B cell (primary cell): Measurements from ENCODE around the gene PAIP2B. TPM values are rescaled to one million over a fixed set of nuclear protein-coding genes. Genes with fewer than 3 reads are reported as not detected.

ENCODE experiments used
- ATAC-seq: fragments of 200-7000 bp; cut with Tn5 transposase; one replicate; pipeline ENCODE4 v1.10.0; 2021; ENCODE audit warnings: low read depth, mild to moderate bottlenecking, moderate number of reproducible peaks, moderate library complexity
- CTCF ChIA-PET: fragments of 350-600 bp; sonication (Branson Sonifier 250); formaldehyde crosslinking; loops from one replicate; lab custom pipeline; 2021; ENCODE audit warnings: antibody characterized with exemption, inconsistent platforms; lab: Charles Lee
- POLR2A ChIA-PET: fragments of 350-600 bp; sonication (Branson Sonifier 250); formaldehyde crosslinking; loops from one replicate; lab custom pipeline; 2021; ENCODE audit warnings: antibody characterized with exemption; lab: Charles Lee
- DNase-seq: peaks from one replicate; pipeline ENCODE4 v3.0.0; 2013
- H2AFZ ChIP-seq: 2 replicates; pipeline ENCODE4 v1.6.1; 2012; ENCODE audit warnings: mild to moderate bottlenecking, low read depth, low read length; ENCODE audit not compliant: insufficient read depth, poor library complexity, severe bottlenecking
- H3K27ac ChIP-seq, 2 donors: 1 replicate in 1 of 2; 2 replicates in 1 of 2; pipeline ENCODE4 v1.5.1; 2012 to 2013; ENCODE audit warnings: low read length in 2 of 2, mild to moderate bottlenecking in 2 of 2, moderate library complexity in 1 of 2
- H3K27me3 ChIP-seq, 4 experiments: fragments of 200-600 bp in 1 of 4; sonication (generic) in 1 of 4; replicated peaks in 1 of 4; 1 replicate in 2 of 4; 2 replicates in 2 of 4; pipeline versions ENCODE4 v1.6.1 to v1.7.0; 2013 to 2016; ENCODE audit warnings: low read length in 3 of 4, mild to moderate bottlenecking in 2 of 4, mixed read lengths in 1 of 4, moderate library complexity in 1 of 4; ENCODE audit not compliant: insufficient read depth in 4 of 4, control insufficient read depth in 3 of 4; ENCODE audit errors: control extremely low read depth in 1 of 4
- H3K36me3 ChIP-seq, 2 experiments: replicated peaks in 1 of 2; 1 replicate in 1 of 2; 2 replicates in 1 of 2; pipeline versions ENCODE4 v1.6.1 to v1.7.1; 2013; ENCODE audit warnings: low read length in 1 of 2; ENCODE audit not compliant: insufficient read depth in 2 of 2, control insufficient read depth in 1 of 2; ENCODE audit errors: control extremely low read depth in 1 of 2, extremely low read depth in 1 of 2
- H3K4me1 ChIP-seq, 2 donors: fragments of 200-600 bp in 1 of 2; sonication (generic) in 1 of 2; 1 replicate in 1 of 2; 2 replicates in 1 of 2; pipeline versions ENCODE4 v1.5.1 to v1.6.1; 2013 to 2017; ENCODE audit warnings: low read length in 2 of 2; ENCODE audit not compliant: control insufficient read depth in 2 of 2, insufficient read depth in 2 of 2
- H3K4me2 ChIP-seq: replicated peaks from 2 replicates; pipeline ENCODE3; 2012; ENCODE audit warnings: mild to moderate bottlenecking, low read depth, low read length; ENCODE audit not compliant: poor library complexity, severe bottlenecking
- H3K4me3 ChIP-seq, 5 experiments: fragments of 200-600 bp in 1 of 5; sonication (generic) in 1 of 5; 1 replicate in 3 of 5; 2 replicates in 2 of 5; pipeline versions ENCODE4 v1.5.1 to v1.7.0; 2011 to 2016; ENCODE audit warnings: low read length in 4 of 5, mild to moderate bottlenecking in 4 of 5, low read depth in 2 of 5, control low read depth in 1 of 5, moderate library complexity in 1 of 5; ENCODE audit not compliant: insufficient read depth in 1 of 5; ENCODE audit errors: control extremely low read depth in 1 of 5, extremely low read depth in 1 of 5
- H3K79me2 ChIP-seq: fragments of 200-600 bp; sonication (generic); one replicate; pipeline ENCODE4 v1.6.0; 2016; ENCODE audit warnings: low read length; ENCODE audit not compliant: control insufficient read depth, insufficient read depth
- H3K9ac ChIP-seq: fragments of 200-600 bp; sonication (generic); 2 replicates; pipeline ENCODE4 v1.6.1; 2017; ENCODE audit warnings: mild to moderate bottlenecking, low read length, moderate library complexity
- H3K9me3 ChIP-seq, 3 donors: one replicate each; pipeline versions ENCODE4 v1.6.1 to v1.7.1; 2013; ENCODE audit warnings: low read length in 2 of 3; ENCODE audit not compliant: control insufficient read depth in 2 of 3, insufficient read depth in 1 of 3; ENCODE audit errors: control extremely low read depth in 1 of 3
- H4K20me1 ChIP-seq: 2 replicates; pipeline ENCODE4 v1.6.0; 2012; ENCODE audit warnings: mild to moderate bottlenecking, low read length; ENCODE audit not compliant: insufficient read depth, control insufficient read depth, poor library complexity, severe bottlenecking
- H3K27ac Mint-ChIP-seq: one replicate; pipeline ENCODE4 v1.8.0; 2021; ENCODE audit warnings: mixed read lengths
- H3K27me3 Mint-ChIP-seq: one replicate; pipeline ENCODE4 v1.8.0; 2021; ENCODE audit warnings: mixed read lengths
- H3K4me1 Mint-ChIP-seq: one replicate; pipeline ENCODE4 v1.8.0; 2021; ENCODE audit warnings: mixed read lengths
- H3K4me3 Mint-ChIP-seq: one replicate; pipeline ENCODE4 v1.8.0; 2021; ENCODE audit warnings: mixed read lengths
- H3K9me3 Mint-ChIP-seq: one replicate; pipeline ENCODE4 v1.8.0; 2022; ENCODE audit warnings: mixed read lengths; ENCODE audit not compliant: insufficient read depth
- EZH2 ChIP-seq: IDR thresholded peaks from 2 replicates; pipeline ENCODE4 v1.6.1; 2012; ENCODE audit warnings: borderline replicate concordance, low read depth, mild to moderate bottlenecking, moderate library complexity, low read length; ENCODE audit not compliant: insufficient read depth, poor library complexity, severe bottlenecking
- WGBS: methylation state at CpG from one replicate; pipeline ENCODE4 v1.1.5; 2013; ENCODE audit warnings: missing lambda C conversion rate; ENCODE audit not compliant: insufficient coverage; 5-methylcytosine and 5-hydroxymethylcytosine counted together
- intact Hi-C: fragments of 100-400 bp; cut with micrococcal nuclease; formaldehyde crosslinking; loops from one replicate; pipeline ENCODE4 v1.10.0; 2022
- polyA plus RNA-seq: library from polyadenylated mRNA; depleted of rRNA; stranded (reverse); fragments of >200 nt; gene quantifications from 2 replicates; pipeline ENCODE4 v1.2.3, GENCODE V29; 2012
- total RNA-seq, 2 donors: library from RNA; stranded (reverse); fragments of 120-200 nt in 1 of 2; gene quantifications; 1 replicate in 1 of 2; 2 replicates in 1 of 2; pipeline versions ENCODE4 v1.2.3 to v1.2.4, GENCODE V29; 2013 to 2022
- TF ChIP-seq, protein P1 (sequence below): fragments of 200-600 bp; IDR thresholded peaks from one replicate; pipeline ENCODE4 v1.8.0; 2022; ENCODE audit warnings: antibody characterized with exemption, mild to moderate bottlenecking

PAIP2B gene
- total and polyA plus RNA-seq, 2 donors (not counting 1 experiment from before 2014, with no cell fraction given), result 4.7 to 10.2 TPM

- DNase-seq, result no peak
- TF ChIP-seq, protein P1, sequence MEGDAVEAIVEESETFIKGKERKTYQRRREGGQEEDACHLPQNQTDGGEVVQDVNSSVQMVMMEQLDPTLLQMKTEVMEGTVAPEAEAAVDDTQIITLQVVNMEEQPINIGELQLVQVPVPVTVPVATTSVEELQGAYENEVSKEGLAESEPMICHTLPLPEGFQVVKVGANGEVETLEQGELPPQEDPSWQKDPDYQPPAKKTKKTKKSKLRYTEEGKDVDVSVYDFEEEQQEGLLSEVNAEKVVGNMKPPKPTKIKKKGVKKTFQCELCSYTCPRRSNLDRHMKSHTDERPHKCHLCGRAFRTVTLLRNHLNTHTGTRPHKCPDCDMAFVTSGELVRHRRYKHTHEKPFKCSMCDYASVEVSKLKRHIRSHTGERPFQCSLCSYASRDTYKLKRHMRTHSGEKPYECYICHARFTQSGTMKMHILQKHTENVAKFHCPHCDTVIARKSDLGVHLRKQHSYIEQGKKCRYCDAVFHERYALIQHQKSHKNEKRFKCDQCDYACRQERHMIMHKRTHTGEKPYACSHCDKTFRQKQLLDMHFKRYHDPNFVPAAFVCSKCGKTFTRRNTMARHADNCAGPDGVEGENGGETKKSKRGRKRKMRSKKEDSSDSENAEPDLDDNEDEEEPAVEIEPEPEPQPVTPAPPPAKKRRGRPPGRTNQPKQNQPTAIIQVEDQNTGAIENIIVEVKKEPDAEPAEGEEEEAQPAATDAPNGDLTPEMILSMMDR, result no peak
- TF ChIP-seq EZH2, result no peak
- Histone ChIP-seq H3K79me2 (no peaks in the 10 kb centered on the region), H3K9ac (no peak overlapping the region), H3K4me2 (no peak overlapping the region), H3K36me3 (no peaks in the 10 kb centered on the region), H4K20me1 (no peaks in the 10 kb centered on the region), H3K27me3 (peaks cover 0 to 5% (median 0%) of the 10 kb centered on the region in 4 experiments), H3K4me1 (peaks cover 10 to 14% of the 10 kb centered on the region in 2 donors), H3K9me3 (no peaks in the 10 kb centered on the region), H3K4me3 (no peak overlapping the region), H2AFZ (no peak overlapping the region), H3K27ac (no peak overlapping the region)
- ChIA-PET CTCF (no interaction called here), POLR2A (interaction anchor here (0.6 kb wide), 1 partner anchor 99 kb away, joined by 5 read pairs; no protein-coding TSS in a partner anchor)
- no peak overlapping the region for H3K4me3 Mint-ChIP-seq
- WGBS, result 100% methylated on average over 1 of the region's 1 CpG
- ATAC-seq, result no peak
- peaks cover 15% of the 10 kb centered on the region for H3K27me3 Mint-ChIP-seq
- H3K27ac Mint-ChIP-seq, result no peak overlapping the region
- H3K9me3 Mint-ChIP-seq, result no peaks in the 10 kb centered on the region
- intact Hi-C loops, result no loop called here
- peaks cover 16% of the 10 kb centered on the region for H3K4me1 Mint-ChIP-seq
Observed at GRCh38 chr2:71244302-71244660, 17.4 kb upstream of the PAIP2B start.

- peaks cover 16% of the 10 kb centered on the region for H3K4me1 Mint-ChIP-seq
- TF ChIP-seq, protein P1, result no peak
- no peak for TF ChIP-seq EZH2
- Histone ChIP-seq H3K4me3 (no peak overlapping the region), H2AFZ (no peak overlapping the region), H3K27me3 (peaks cover 0 to 5% (median 0%) of the 10 kb centered on the region in 4 experiments), H3K9ac (no peak overlapping the region), H3K4me2 (no peak overlapping the region), H3K79me2 (no peaks in the 10 kb centered on the region), H3K9me3 (no peaks in the 10 kb centered on the region), H4K20me1 (no peaks in the 10 kb centered on the region), H3K36me3 (no peaks in the 10 kb centered on the region), H3K4me1 (peaks cover 10 to 16% of the 10 kb centered on the region in 2 donors), H3K27ac (no peak overlapping the region)
- no peak overlapping the region for H3K4me3 Mint-ChIP-seq
- ChIA-PET CTCF (no interaction called here), POLR2A (interaction anchor here (0.6 kb wide), 1 partner anchor 99 kb away, joined by 5 read pairs; no protein-coding TSS in a partner anchor)
- no peak for ATAC-seq
- no CpG with 5 or more reads among the region's 1 CpG for whole genome bisulfite sequencing
- peaks cover 15% of the 10 kb centered on the region for H3K27me3 Mint-ChIP-seq
- no peak overlapping the region for H3K27ac Mint-ChIP-seq
- intact Hi-C loops, result no loop called here
- H3K9me3 Mint-ChIP-seq, result no peaks in the 10 kb centered on the region
- DNase-seq, result no peak
Observed at GRCh38 chr2:71243634-71244301, 16.9 kb upstream of the PAIP2B start.
